Activated naive CD4-positive, alpha-beta T cell treated with anti-CD3 and anti-CD28 coated beads, Interleukin-2, amount 50 U/mL, for 24 hours (primary cell): ENCODE measurements around the gene AUTS2.
A peak's percentile ranks its signal among the peaks of the same experiment; 100 is the strongest.

ENCODE experiments used
- H3K27ac Mint-ChIP-seq: one replicate; pipeline ENCODE4 v1.8.0; 2021; ENCODE audit warnings: mild to moderate bottlenecking, mixed read lengths
- H3K27me3 Mint-ChIP-seq: one replicate; pipeline ENCODE4 v1.8.0; 2021; ENCODE audit warnings: mixed read lengths
- H3K36me3 Mint-ChIP-seq: one replicate; pipeline ENCODE4 v1.8.0; 2021; ENCODE audit warnings: mixed read lengths
- H3K4me1 Mint-ChIP-seq: one replicate; pipeline ENCODE4 v1.8.0; 2021; ENCODE audit warnings: mixed read lengths
- H3K4me3 Mint-ChIP-seq: one replicate; pipeline ENCODE4 v1.8.0; 2021; ENCODE audit warnings: mild to moderate bottlenecking, mixed read lengths
- H3K9me3 Mint-ChIP-seq: one replicate; pipeline ENCODE4 v1.8.0; 2021; ENCODE audit warnings: mixed read lengths

AUTS2 gene

GRCh38 chr7:69596723-69597277 is 1.5 kb upstream of the AUTS2 start:
- no peak overlapping the region for H3K27ac Mint-ChIP-seq

GRCh38 chr7:69597278-69598076 is 798 bp upstream of the AUTS2 start:
- Mint-ChIP-seq H3K4me1 (peaks cover 11% of the 10 kb centered on the region), H3K27ac (no peak overlapping the region), H3K9me3 (no peaks in the 10 kb centered on the region), H3K4me3 (peak overlapping the region; percentile 75), H3K36me3 (no peaks in the 10 kb centered on the region), H3K27me3 (peaks cover 24% of the 10 kb centered on the region)

More at GRCh38 chr7:69596723-69597277, 1.5 kb upstream of the AUTS2 start:
- peaks cover 24% of the 10 kb centered on the region for H3K27me3 Mint-ChIP-seq
- H3K4me3 Mint-ChIP-seq: peak overlapping the region; percentile 75
- no peaks in the 10 kb centered on the region for H3K9me3 Mint-ChIP-seq
- H3K36me3 Mint-ChIP-seq: no peaks in the 10 kb centered on the region
- H3K4me1 Mint-ChIP-seq: peaks cover 11% of the 10 kb centered on the region

- Mint-ChIP-seq H3K36me3 (no peaks in the 10 kb centered on the region), H3K27me3 (peaks cover 24% of the 10 kb centered on the region), H3K27ac (no peak overlapping the region), H3K9me3 (no peaks in the 10 kb centered on the region), H3K4me3 (peak overlapping the region; percentile 82), H3K4me1 (peaks cover 11% of the 10 kb centered on the region)
Observed at GRCh38 chr7:69598487-69599285, 411 bp downstream of the AUTS2 start.

GRCh38 chr7:69599286-69599954 is 1.1 kb downstream of the AUTS2 start:
- peaks cover 24% of the 10 kb centered on the region for H3K27me3 Mint-ChIP-seq
- peak overlapping the region; percentile 82 for H3K4me3 Mint-ChIP-seq
- H3K27ac Mint-ChIP-seq: no peak overlapping the region
- H3K4me1 Mint-ChIP-seq: peaks cover 11% of the 10 kb centered on the region
- H3K36me3 Mint-ChIP-seq: no peaks in the 10 kb centered on the region
- no peaks in the 10 kb centered on the region for H3K9me3 Mint-ChIP-seq

GRCh38 chr7:69599955-69600709 is 1.9 kb downstream of the AUTS2 start:
- Mint-ChIP-seq H3K27ac (no peak overlapping the region), H3K4me3 (peak overlapping the region; percentile 71), H3K9me3 (no peaks in the 10 kb centered on the region), H3K27me3 (peaks cover 24% of the 10 kb centered on the region), H3K36me3 (no peaks in the 10 kb centered on the region), H3K4me1 (peaks cover 11% of the 10 kb centered on the region)

GRCh38 chr7:69600710-69601519 is 2.6 kb downstream of the AUTS2 start:
- Mint-ChIP-seq H3K9me3 (no peaks in the 10 kb centered on the region), H3K27ac (no peak overlapping the region), H3K4me1 (peaks cover 11% of the 10 kb centered on the region), H3K27me3 (peaks cover 21% of the 10 kb centered on the region), H3K4me3 (peak overlapping the region; percentile 31), H3K36me3 (no peaks in the 10 kb centered on the region)

- Mint-ChIP-seq H3K4me1 (peaks cover 7% of the 10 kb centered on the region), H3K4me3 (no peak overlapping the region), H3K27me3 (peaks cover 11% of the 10 kb centered on the region), H3K27ac (no peak overlapping the region), H3K9me3 (no peaks in the 10 kb centered on the region), H3K36me3 (no peaks in the 10 kb centered on the region)
Observed at GRCh38 chr7:69602522-69602921, 4.2 kb downstream of the AUTS2 start.

GRCh38 chr7:69603351-69603750 is 5.1 kb downstream of the AUTS2 start:
- H3K36me3 Mint-ChIP-seq: no peaks in the 10 kb centered on the region
- H3K27ac Mint-ChIP-seq: no peak overlapping the region
- H3K4me3 Mint-ChIP-seq: no peak overlapping the region
- peaks cover 7% of the 10 kb centered on the region for H3K4me1 Mint-ChIP-seq
- H3K9me3 Mint-ChIP-seq: no peaks in the 10 kb centered on the region
- H3K27me3 Mint-ChIP-seq: peaks cover 12% of the 10 kb centered on the region

GRCh38 chr7:69603937-69604494 is 5.7 kb downstream of the AUTS2 start:
- Mint-ChIP-seq H3K9me3 (no peaks in the 10 kb centered on the region), H3K27me3 (peaks cover 11% of the 10 kb centered on the region), H3K36me3 (no peaks in the 10 kb centered on the region), H3K4me1 (peaks cover 7% of the 10 kb centered on the region), H3K27ac (no peak overlapping the region), H3K4me3 (no peak overlapping the region)

GRCh38 chr7:69605070-69605469 is 6.8 kb downstream of the AUTS2 start:
- Mint-ChIP-seq H3K27ac (no peak overlapping the region), H3K4me3 (no peak overlapping the region), H3K4me1 (peaks cover 3% of the 10 kb centered on the region), H3K27me3 (peaks cover 8% of the 10 kb centered on the region), H3K36me3 (no peaks in the 10 kb centered on the region), H3K9me3 (no peaks in the 10 kb centered on the region)

GRCh38 chr7:69605546-69605945 is 7.3 kb downstream of the AUTS2 start:
- no peaks in the 10 kb centered on the region for H3K4me1 Mint-ChIP-seq
- no peak overlapping the region for H3K4me3 Mint-ChIP-seq
- peaks cover 7% of the 10 kb centered on the region for H3K27me3 Mint-ChIP-seq
- H3K36me3 Mint-ChIP-seq: no peaks in the 10 kb centered on the region
- H3K9me3 Mint-ChIP-seq: no peaks in the 10 kb centered on the region
- H3K27ac Mint-ChIP-seq: no peak overlapping the region

GRCh38 chr7:69608049-69608448 is 9.8 kb downstream of the AUTS2 start:
- Mint-ChIP-seq H3K4me3 (no peak overlapping the region), H3K9me3 (no peaks in the 10 kb centered on the region), H3K27ac (no peak overlapping the region), H3K4me1 (no peaks in the 10 kb centered on the region), H3K27me3 (peaks cover 7% of the 10 kb centered on the region), H3K36me3 (no peaks in the 10 kb centered on the region)

- Mint-ChIP-seq H3K36me3 (no peaks in the 10 kb centered on the region), H3K4me3 (no peak overlapping the region), H3K27me3 (peaks cover 7% of the 10 kb centered on the region), H3K9me3 (no peaks in the 10 kb centered on the region), H3K4me1 (no peaks in the 10 kb centered on the region), H3K27ac (no peak overlapping the region)
Observed at GRCh38 chr7:69608878-69609277, 10.6 kb downstream of the AUTS2 start.
